Measurements from ENCODE around the gene RAB11FIP3.
A peak's percentile ranks its signal among the peaks of the same experiment; 100 is the strongest.

DNA sequence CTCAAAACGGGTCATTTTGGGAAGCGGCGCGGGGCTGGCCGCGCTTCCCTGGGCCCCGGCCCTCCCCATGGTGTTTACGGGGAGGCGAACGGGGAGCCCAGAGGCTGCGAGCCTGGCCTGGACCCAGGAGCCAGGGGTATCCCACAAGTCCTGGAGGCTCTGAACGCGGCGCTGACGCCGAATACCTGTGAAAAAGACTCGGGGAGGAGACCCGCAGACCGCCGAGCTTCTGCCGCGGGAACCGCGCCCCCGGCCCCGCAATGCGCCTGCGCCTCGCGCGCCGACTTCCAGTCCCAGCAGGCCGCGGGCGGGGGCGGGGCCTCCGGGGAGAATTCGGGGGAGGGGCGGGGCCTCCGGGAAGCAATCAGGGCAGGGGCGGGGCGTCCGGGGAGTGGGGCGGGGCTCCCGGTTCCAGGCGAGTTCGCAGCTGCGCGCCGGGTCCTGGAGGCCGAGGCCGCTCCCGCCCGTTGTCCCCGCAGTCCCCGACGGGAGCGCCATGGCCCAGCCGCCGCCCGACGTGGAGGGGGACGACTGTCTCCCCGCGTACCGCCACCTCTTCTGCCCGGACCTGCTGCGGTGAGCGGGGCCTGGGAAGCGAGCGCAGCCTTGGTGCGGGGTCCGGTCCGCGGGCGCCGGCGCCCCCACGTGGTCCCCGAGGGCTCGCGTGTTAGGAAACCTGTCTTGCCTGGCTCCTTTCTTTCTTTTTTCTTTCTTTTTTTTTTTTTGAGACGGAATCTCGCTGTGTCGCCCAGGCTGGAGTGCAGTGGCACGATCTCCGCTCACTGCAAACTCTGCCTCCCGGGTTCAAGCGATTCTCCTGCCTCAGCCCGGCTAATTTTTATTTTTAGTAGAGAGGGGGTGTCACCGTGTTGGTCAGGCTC lies 23.7 kb upstream of the RAB11FIP3 start, which contains the start of gene DECR2:
- TF ChIP-seq, protein P1, sequence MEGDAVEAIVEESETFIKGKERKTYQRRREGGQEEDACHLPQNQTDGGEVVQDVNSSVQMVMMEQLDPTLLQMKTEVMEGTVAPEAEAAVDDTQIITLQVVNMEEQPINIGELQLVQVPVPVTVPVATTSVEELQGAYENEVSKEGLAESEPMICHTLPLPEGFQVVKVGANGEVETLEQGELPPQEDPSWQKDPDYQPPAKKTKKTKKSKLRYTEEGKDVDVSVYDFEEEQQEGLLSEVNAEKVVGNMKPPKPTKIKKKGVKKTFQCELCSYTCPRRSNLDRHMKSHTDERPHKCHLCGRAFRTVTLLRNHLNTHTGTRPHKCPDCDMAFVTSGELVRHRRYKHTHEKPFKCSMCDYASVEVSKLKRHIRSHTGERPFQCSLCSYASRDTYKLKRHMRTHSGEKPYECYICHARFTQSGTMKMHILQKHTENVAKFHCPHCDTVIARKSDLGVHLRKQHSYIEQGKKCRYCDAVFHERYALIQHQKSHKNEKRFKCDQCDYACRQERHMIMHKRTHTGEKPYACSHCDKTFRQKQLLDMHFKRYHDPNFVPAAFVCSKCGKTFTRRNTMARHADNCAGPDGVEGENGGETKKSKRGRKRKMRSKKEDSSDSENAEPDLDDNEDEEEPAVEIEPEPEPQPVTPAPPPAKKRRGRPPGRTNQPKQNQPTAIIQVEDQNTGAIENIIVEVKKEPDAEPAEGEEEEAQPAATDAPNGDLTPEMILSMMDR (conservative IDR thresholded peaks at IDR 0.05), result peak; percentile 74
- peak; percentile 44; the same call in 1 of the 2 replicates for TF ChIP-seq ZFX (IDR thresholded peaks at IDR 0.05)

All from C4-2B (cell line).